Endothelial cell of umbilical vein (primary cell): Measurements from ENCODE around the gene ERCC4. TPM values are rescaled to one million over a fixed set of nuclear protein-coding genes. Genes with fewer than 3 reads are reported as not detected.

Experiments
- BruUV-seq: library from RNA; stranded (reverse); fragments of 400-500 nt; replicated peaks from 2 replicates; lab custom pipeline; 2021; lab: Mats Ljungman, UMichigan
- CTCF ChIA-PET: fragments of 300-600, 350-600 bp; sonication (Branson Sonifier 250); formaldehyde crosslinking; loops from one replicate; lab custom pipeline; 2021; ENCODE audit warnings: antibody characterized with exemption, inconsistent platforms; lab: Charles Lee
- POLR2A ChIA-PET: fragments of 300-600, 350-600 bp; sonication (Branson Sonifier 250); formaldehyde crosslinking; loops from one replicate; lab custom pipeline; 2021; ENCODE audit warnings: antibody characterized with exemption, inconsistent platforms; lab: Charles Lee
- DNase-seq: peaks from one replicate; pipeline ENCODE4 v3.0.0-alpha.2; 2011; ENCODE audit warnings: low read depth, low spot score
- FAIRE-seq: peaks from 2 replicates; lab custom pipeline; 2011; peaks lifted over from hg19 to GRCh38; lab: Jason Lieb, UNC
- H2AFZ ChIP-seq: 2 replicates; pipeline ENCODE4 v1.6.0; 2012; ENCODE audit warnings: low read depth, low read length, control low read depth, inconsistent platforms
- H3K27ac ChIP-seq: 2 replicates; pipeline ENCODE4 v1.5.1; 2011; ENCODE audit warnings: low read depth, mild to moderate bottlenecking, control low read depth, low read length, moderate library complexity; ENCODE audit not compliant: insufficient read depth
- H3K27me3 ChIP-seq, 2 experiments: 2 replicates each; pipeline versions ENCODE4 v1.6.0 to v1.6.1; 2011; ENCODE audit warnings: low read length in 2 of 2, mixed read lengths in 1 of 2; ENCODE audit not compliant: control insufficient read depth in 2 of 2, insufficient read depth in 2 of 2
- H3K36me3 ChIP-seq, 2 experiments: 2 replicates in 1 of 2; 3 replicates in 1 of 2; pipeline ENCODE4 v1.5.1; 2011; ENCODE audit warnings: low read length in 2 of 2, mild to moderate bottlenecking in 1 of 2, moderate library complexity in 1 of 2; ENCODE audit not compliant: control insufficient read depth in 2 of 2, insufficient read depth in 2 of 2; ENCODE audit errors: extremely low read depth in 1 of 2
- H3K4me1 ChIP-seq: 3 replicates; pipeline ENCODE4 v1.5.1; 2011; ENCODE audit warnings: mild to moderate bottlenecking, low read length; ENCODE audit not compliant: control insufficient read depth, insufficient read depth; ENCODE audit errors: extremely low read depth
- H3K4me2 ChIP-seq: 2 replicates; pipeline ENCODE4 v1.6.1; 2011; ENCODE audit warnings: low read length, control low read depth, mixed read lengths; ENCODE audit not compliant: insufficient read depth
- H3K4me3 ChIP-seq, 3 experiments: fragments of 200-600 bp in 1 of 3; sonication (generic), shearing (Covaris generic) in 1 of 3; replicated peaks in 1 of 3; 2 replicates each; pipeline ENCODE4 v1.5.1; 2011 to 2016; ENCODE audit warnings: control low read depth in 3 of 3, low read length in 3 of 3, mild to moderate bottlenecking in 2 of 3, inconsistent platforms in 1 of 3, low read depth in 1 of 3, moderate library complexity in 1 of 3; ENCODE audit not compliant: insufficient read depth in 1 of 3
- H3K79me2 ChIP-seq: 2 replicates; pipeline ENCODE4 v1.6.0; 2012; ENCODE audit warnings: low read length, inconsistent platforms; ENCODE audit not compliant: control insufficient read depth, insufficient read depth
- H3K9ac ChIP-seq: replicated peaks from 2 replicates; pipeline ENCODE3; 2011; ENCODE audit warnings: low read length, control low read depth; ENCODE audit not compliant: insufficient read depth; ENCODE audit errors: extremely low read depth
- H3K9me1 ChIP-seq: replicated peaks from 3 replicates; pipeline ENCODE4 v1.6.0; 2011; ENCODE audit warnings: mild to moderate bottlenecking, low read length; ENCODE audit not compliant: control insufficient read depth, insufficient read depth; ENCODE audit errors: extremely low read depth
- H3K9me3 ChIP-seq: replicated peaks from 2 replicates; pipeline ENCODE4 v1.5.1; 2012; ENCODE audit warnings: low read length, inconsistent platforms; ENCODE audit not compliant: control insufficient read depth, insufficient read depth
- H4K20me1 ChIP-seq: replicated peaks from 2 replicates; pipeline ENCODE3; 2011; ENCODE audit warnings: mild to moderate bottlenecking, low read length; ENCODE audit not compliant: control insufficient read depth, insufficient read depth; ENCODE audit errors: extremely low read depth
- EZH2 ChIP-seq: IDR thresholded peaks from 2 replicates; pipeline ENCODE4 v1.6.1; 2012; ENCODE audit warnings: borderline replicate concordance, low read depth, mild to moderate bottlenecking, moderate library complexity, low read length, inconsistent platforms; ENCODE audit not compliant: severe bottlenecking
- FOS ChIP-seq: IDR thresholded peaks from 2 replicates; pipeline ENCODE4 v1.6.1; 2011; ENCODE audit warnings: mild to moderate bottlenecking, low read length, moderate library complexity, borderline replicate concordance; ENCODE audit not compliant: insufficient read depth
- GATA2 ChIP-seq: IDR thresholded peaks from 2 replicates; pipeline ENCODE4 v1.7.0; 2011; ENCODE audit warnings: low read depth, mild to moderate bottlenecking, moderate library complexity, mixed read lengths, low read length; ENCODE audit not compliant: insufficient read length, insufficient read depth
- JUN ChIP-seq: IDR thresholded peaks from 2 replicates; pipeline ENCODE4 v1.6.1; 2011; ENCODE audit warnings: borderline replicate concordance, low read depth; ENCODE audit not compliant: insufficient read length, insufficient read depth
- MYC ChIP-seq: IDR thresholded peaks from one replicate; pipeline ENCODE4 v1.6.1; 2011; ENCODE audit warnings: mild to moderate bottlenecking, low read depth, low read length
- POLR2A ChIP-seq: IDR thresholded peaks from 2 replicates; pipeline ENCODE4 v1.6.1; 2012; ENCODE audit warnings: low read depth, mild to moderate bottlenecking, control low read depth, low read length
- POLR2AphosphoS5 ChIP-seq: IDR thresholded peaks from 2 replicates; pipeline ENCODE4 v1.6.1; 2012; ENCODE audit warnings: low read depth, mild to moderate bottlenecking, control low read depth, low read length, moderate library complexity; ENCODE audit not compliant: insufficient read depth
- dilution Hi-C: fragments of 300-500 bp; cut with MboI; formaldehyde crosslinking; loops from one replicate; pipeline ENCODE4 v1.15.0; 2019; ENCODE audit warnings: low sequenced_read_pairs; ENCODE audit not compliant: extremely low pct_ligation_motif_present
- intact Hi-C: fragments of 100-400 bp; cut with micrococcal nuclease; formaldehyde crosslinking; loops from one replicate; pipeline ENCODE4 v1.10.0; 2022
- polyA plus RNA-seq, 4 experiments: library from polyadenylated mRNA; depleted of rRNA in 3 of 4; stranded (reverse) in 3 of 4; unstranded in 1 of 4; fragments of >200 nt; gene quantifications; 2 replicates each; pipeline versions ENCODE4 v1.2.1 to v1.2.3, GENCODE V29; 2011 to 2012; ENCODE audit warnings: missing spikeins in 1 of 4
- total RNA-seq: library from RNA; stranded (reverse); gene quantifications from 2 replicates; pipeline ENCODE4 v1.2.3, GENCODE V29; 2021
- TF ChIP-seq, protein P1 (sequence below): IDR thresholded peaks from 2 replicates; pipeline ENCODE4 v1.6.1; 2011; ENCODE audit not compliant: insufficient read depth, insufficient read length
- TF ChIP-seq, protein P2 (sequence below), 2 donors: IDR thresholded peaks; 1 replicate in 1 of 2; 2 replicates in 1 of 2; pipeline ENCODE4 v1.5.1; 2011; ENCODE audit warnings: low read length in 2 of 2, mild to moderate bottlenecking in 2 of 2, moderate library complexity in 2 of 2, control low read depth in 1 of 2, inconsistent platforms in 1 of 2, low read depth in 1 of 2; ENCODE audit not compliant: insufficient read depth in 1 of 2; ENCODE audit errors: extremely low read depth in 1 of 2

The ERCC4 gene
- total and polyA plus RNA-seq, 2 donors (not counting 3 experiments of a cell fraction or from before 2014, with no cell fraction given), result 4.9 to 17.1 TPM

DNA sequence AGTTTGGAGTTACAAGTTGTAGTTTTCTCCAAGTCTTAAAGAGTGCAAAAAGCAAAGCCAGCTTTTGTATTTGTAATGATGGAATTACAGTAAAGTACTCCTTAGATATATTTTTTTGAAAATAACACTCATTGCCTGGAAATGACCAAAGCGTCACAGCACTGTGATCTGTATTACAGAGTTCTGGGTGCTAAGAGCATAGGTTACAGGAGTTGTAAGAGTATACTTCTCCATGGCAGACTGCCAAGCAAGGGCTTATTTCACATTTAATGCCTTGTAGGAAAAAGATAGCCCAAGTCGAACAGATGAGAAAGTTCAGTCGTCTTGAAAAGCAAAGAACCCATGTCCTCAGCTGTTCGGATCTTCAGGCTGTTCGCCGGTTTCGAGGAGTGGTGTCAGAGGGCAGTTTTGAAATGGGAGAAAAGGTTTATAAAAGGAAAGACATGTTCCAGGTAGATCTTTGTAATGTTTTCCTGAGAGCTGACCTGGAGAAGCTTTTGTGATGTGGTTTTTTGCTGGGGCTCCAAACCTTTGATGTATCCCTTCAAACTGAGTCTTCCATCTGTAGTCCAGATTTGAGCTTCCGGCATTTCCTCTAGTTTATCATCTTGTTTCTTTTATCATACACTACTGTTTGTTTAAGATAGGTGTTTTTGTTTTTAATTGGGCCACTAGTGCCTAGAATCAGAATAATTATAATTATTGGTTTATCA, 41.3 kb downstream of the ERCC4 start:
- H3K4me1 ChIP-seq, result peaks cover 16% of the 10 kb centered on the region
- dilution Hi-C loops, result no loop called here
- no peaks in the 10 kb centered on the region for H4K20me1 ChIP-seq
- no peak overlapping the region for H3K4me2 ChIP-seq
- H3K79me2 ChIP-seq, result no peaks in the 10 kb centered on the region
- CTCF ChIA-PET, result interaction anchor here (0.9 to 1.6 kb wide), 2 partner anchors 10 to 96 kb away, joined by 3 to 5 read pairs; no protein-coding TSS in a partner anchor
- FAIRE-seq, result no peak
- H3K27ac ChIP-seq, result no peak overlapping the region
- no TSS peak for BruUV-seq
- no peak overlapping the region for H2AFZ ChIP-seq
- H3K9me3 ChIP-seq, result no peaks in the 10 kb centered on the region
- H3K27me3 ChIP-seq, result no peaks in the 10 kb centered on the region
- no peak overlapping the region for H3K4me3 ChIP-seq
- H3K9ac ChIP-seq, result no peak overlapping the region
- TF ChIP-seq MYC (no peak), FOS (no peak), POLR2AphosphoS5 (no peak), JUN (no peak), POLR2A (no peak), EZH2 (no peak), GATA2 (no peak)
- TF ChIP-seq, protein P1, sequence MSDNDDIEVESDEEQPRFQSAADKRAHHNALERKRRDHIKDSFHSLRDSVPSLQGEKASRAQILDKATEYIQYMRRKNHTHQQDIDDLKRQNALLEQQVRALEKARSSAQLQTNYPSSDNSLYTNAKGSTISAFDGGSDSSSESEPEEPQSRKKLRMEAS, result no peak
- TF ChIP-seq, protein P2, sequence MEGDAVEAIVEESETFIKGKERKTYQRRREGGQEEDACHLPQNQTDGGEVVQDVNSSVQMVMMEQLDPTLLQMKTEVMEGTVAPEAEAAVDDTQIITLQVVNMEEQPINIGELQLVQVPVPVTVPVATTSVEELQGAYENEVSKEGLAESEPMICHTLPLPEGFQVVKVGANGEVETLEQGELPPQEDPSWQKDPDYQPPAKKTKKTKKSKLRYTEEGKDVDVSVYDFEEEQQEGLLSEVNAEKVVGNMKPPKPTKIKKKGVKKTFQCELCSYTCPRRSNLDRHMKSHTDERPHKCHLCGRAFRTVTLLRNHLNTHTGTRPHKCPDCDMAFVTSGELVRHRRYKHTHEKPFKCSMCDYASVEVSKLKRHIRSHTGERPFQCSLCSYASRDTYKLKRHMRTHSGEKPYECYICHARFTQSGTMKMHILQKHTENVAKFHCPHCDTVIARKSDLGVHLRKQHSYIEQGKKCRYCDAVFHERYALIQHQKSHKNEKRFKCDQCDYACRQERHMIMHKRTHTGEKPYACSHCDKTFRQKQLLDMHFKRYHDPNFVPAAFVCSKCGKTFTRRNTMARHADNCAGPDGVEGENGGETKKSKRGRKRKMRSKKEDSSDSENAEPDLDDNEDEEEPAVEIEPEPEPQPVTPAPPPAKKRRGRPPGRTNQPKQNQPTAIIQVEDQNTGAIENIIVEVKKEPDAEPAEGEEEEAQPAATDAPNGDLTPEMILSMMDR (IDR thresholded peaks at IDR 0.05; ENCODE audit: extremely low read depth in 1 of 2, insufficient read depth in 1 of 2, low read depth in 1 of 2, low read length in 2 of 2), result no peak
- intact Hi-C loops, result no loop called here
- POLR2A ChIA-PET, result no interaction called here
- H3K36me3 ChIP-seq, result no peaks in the 10 kb centered on the region
- no peak for DNase-seq
- H3K9me1 ChIP-seq, result no peaks in the 10 kb centered on the region
